WERI-Rb-1 (cell line): ENCODE measurements around the gene MTMR3.
"Not testable (repeated sequence)": the region's sequence is repeated elsewhere in the genome, so short reads cannot be mapped to it uniquely, and the experiment has no call there.

Experiments
- DNase-seq: peaks from one replicate; pipeline ENCODE4 v3.0.0-alpha.2; 2020
- H3K27ac ChIP-seq: fragments of 250-450 bp; sonication (Bioruptor Pico); 2 replicates; pipeline ENCODE4 v1.5.1; 2020; ENCODE audit warnings: mild to moderate bottlenecking, moderate library complexity
- H3K27me3 ChIP-seq: fragments of 250-450 bp; sonication (Bioruptor Pico); 2 replicates; pipeline ENCODE4 v1.5.1; 2021; ENCODE audit warnings: mild to moderate bottlenecking, low read depth, moderate library complexity; ENCODE audit not compliant: insufficient read depth, severe bottlenecking
- H3K36me3 ChIP-seq: fragments of 250-450 bp; sonication (Bioruptor Pico); 2 replicates; pipeline ENCODE4 v1.5.1; 2020; ENCODE audit warnings: mild to moderate bottlenecking, moderate library complexity
- H3K4me3 ChIP-seq: 2 replicates; pipeline ENCODE4 v1.5.1; 2011; ENCODE audit warnings: low read depth, mild to moderate bottlenecking, control low read depth, low read length
- H3K9me3 ChIP-seq: fragments of 250-450 bp; sonication (Bioruptor Pico); 2 replicates; pipeline ENCODE4 v1.5.1; 2021; ENCODE audit warnings: mild to moderate bottlenecking, moderate library complexity; ENCODE audit not compliant: severe bottlenecking
- TF ChIP-seq, protein P1 (sequence below): IDR thresholded peaks from 2 replicates; pipeline ENCODE4 v1.5.1; 2011; ENCODE audit warnings: low read depth, mild to moderate bottlenecking, control low read depth, inconsistent platforms, low read length

MTMR3 gene

DNA sequence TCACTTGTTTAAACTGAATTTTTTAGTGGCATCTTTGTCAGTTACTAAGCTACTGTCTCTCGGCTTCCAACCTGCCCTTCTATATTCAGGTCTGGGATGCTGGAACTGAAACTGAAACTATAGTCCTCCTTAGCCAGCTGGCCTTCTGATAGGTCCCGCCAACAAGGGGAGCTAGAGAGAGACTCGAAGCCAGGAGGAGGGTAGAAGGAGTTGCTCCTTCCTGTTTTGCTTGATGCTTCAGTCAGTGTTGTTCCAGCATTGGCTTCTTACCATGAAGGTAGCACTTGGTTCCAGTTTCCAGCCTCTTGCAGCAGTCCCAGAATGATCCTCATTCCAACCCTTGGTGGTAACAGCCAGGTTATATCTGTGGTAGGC is 164.4 kb downstream of the MTMR3 start:
- no peaks in the 10 kb centered on the region for H3K27me3 ChIP-seq
- no peak overlapping the region for H3K4me3 ChIP-seq
- no peaks in the 10 kb centered on the region for H3K9me3 ChIP-seq
- no peaks in the 10 kb centered on the region for H3K36me3 ChIP-seq
- no peak for DNase-seq
- H3K27ac ChIP-seq = no peak overlapping the region
- TF ChIP-seq, protein P1, sequence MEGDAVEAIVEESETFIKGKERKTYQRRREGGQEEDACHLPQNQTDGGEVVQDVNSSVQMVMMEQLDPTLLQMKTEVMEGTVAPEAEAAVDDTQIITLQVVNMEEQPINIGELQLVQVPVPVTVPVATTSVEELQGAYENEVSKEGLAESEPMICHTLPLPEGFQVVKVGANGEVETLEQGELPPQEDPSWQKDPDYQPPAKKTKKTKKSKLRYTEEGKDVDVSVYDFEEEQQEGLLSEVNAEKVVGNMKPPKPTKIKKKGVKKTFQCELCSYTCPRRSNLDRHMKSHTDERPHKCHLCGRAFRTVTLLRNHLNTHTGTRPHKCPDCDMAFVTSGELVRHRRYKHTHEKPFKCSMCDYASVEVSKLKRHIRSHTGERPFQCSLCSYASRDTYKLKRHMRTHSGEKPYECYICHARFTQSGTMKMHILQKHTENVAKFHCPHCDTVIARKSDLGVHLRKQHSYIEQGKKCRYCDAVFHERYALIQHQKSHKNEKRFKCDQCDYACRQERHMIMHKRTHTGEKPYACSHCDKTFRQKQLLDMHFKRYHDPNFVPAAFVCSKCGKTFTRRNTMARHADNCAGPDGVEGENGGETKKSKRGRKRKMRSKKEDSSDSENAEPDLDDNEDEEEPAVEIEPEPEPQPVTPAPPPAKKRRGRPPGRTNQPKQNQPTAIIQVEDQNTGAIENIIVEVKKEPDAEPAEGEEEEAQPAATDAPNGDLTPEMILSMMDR = no peak

DNA sequence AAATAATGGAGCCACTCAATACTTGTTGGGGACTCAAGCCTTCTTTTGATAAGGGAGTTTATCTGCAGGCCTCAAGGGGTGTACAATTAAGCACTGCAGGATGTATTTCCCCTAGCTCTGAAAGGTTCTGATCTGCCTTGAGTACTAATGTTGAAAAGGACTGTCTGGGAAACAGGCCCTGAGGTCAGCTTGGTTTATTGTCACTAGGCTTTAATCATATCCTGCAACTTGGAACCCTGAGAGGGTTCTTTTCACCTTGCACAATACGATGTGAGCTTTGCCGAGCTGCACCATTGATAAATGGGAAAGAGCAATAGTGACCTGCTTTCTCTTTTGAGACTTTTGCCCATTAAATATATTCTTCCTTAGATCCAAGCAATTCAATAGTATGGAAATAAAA is 165.7 kb downstream of the MTMR3 start:
- Histone ChIP-seq H3K36me3 (no peaks in the 10 kb centered on the region), H3K4me3 (no peak overlapping the region), H3K27ac (no peak overlapping the region), H3K9me3 (no peaks in the 10 kb centered on the region), H3K27me3 (no peaks in the 10 kb centered on the region)
- TF ChIP-seq, protein P1 = no peak
- DNase-seq = no peak

DNA sequence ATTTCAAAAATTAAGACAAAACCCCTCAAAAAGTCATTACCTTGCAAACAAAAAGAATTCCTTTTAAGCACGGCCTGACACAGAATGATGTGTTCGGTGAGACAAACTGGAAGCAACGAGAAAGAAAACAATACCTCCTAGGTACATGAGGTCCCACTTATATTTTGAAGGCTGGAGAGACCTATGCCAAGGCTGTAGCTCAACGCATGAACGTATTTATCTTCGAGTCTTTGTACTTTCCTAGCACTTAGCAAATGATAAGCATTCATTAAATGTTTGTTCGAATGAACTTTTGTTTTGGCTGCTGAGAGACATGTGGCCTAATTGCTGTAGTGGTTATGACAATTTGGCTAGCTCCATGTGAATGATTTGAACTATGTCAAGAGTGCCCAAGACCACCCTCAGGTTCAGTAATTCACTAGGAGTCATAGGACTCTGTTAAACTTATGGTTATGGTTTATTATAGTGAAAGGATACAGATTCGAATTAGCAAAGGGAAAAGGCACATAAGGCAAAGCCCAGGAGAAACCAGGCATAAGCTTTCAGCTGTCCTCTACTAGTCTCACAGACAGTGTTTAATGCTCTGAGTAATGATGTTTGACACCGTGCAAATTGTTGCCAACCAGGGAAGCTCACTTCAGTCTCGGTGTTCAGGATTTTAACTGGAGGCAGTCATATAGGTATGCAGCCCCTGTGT is 171.2 kb downstream of the MTMR3 start:
- H3K4me3 ChIP-seq = no peak overlapping the region
- no peak overlapping the region for H3K27ac ChIP-seq
- TF ChIP-seq, protein P1 = no peak
- no peaks in the 10 kb centered on the region for H3K36me3 ChIP-seq
- H3K9me3 ChIP-seq = peaks cover 1% of the 10 kb centered on the region
- DNase-seq = peak; percentile 21
- H3K27me3 ChIP-seq = no peaks in the 10 kb centered on the region

DNA sequence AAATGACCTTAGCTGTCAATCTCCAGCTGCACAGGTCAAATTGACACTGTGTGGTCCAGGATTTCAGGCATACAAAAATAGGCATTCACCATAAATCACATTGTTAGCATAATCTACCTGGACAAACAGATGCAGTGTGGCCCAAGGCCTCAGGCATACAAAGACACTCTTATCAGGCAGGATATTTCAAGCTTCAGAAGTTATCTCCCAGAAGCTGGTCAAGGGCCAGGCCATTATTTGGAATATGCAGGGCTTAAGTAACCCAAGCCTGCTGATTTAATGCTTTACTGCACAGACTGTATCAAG is 171.7 kb downstream of the MTMR3 start:
- Histone ChIP-seq H3K27ac (no peak overlapping the region), H3K27me3 (no peaks in the 10 kb centered on the region), H3K36me3 (no peaks in the 10 kb centered on the region), H3K9me3 (peaks cover 5% of the 10 kb centered on the region), H3K4me3 (no peak overlapping the region)
- peak; percentile 19 for DNase-seq
- TF ChIP-seq, protein P1 = no peak

DNA sequence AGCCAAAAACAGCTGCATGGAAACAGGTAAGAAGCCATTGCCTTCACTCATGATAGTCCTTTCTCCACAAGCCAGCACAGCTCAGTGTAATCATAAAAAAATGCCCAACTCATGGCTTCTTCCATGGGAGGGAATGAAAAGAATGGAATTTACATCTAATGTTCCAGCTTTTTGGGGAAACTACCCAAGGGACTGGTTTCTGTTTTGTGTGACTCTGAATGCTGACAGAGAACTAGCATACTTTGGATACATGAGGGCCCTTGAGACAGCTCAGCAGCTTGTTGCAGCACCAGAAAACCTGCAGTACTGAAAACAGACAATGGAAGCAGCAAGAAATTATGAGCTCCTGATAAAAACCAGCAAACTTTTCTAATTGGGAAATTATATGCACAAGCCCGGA is 173.0 kb downstream of the MTMR3 start:
- DNase-seq = no peak
- TF ChIP-seq, protein P1 = no peak

DNA sequence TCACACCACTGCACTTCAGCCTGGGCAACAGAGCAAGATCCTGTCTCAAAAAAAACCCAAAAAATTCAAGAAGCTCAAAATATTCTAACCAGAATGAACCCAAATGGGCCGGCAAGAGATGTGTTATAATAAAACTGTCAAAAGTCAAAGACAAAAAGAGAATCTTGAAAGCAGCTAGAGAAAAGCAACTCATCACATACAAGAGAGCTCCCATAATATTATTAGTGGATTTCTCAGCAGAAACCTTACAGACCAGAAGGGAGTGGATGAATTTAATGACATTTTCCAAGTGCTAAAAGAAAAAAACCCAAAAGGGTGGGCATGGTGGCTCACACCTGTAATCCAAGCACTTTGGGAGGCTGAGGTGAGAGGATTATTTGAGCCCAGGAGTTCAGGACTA is 174.4 kb downstream of the MTMR3 start:
- TF ChIP-seq, protein P1 = no peak
- Histone ChIP-seq H3K4me3 (no peak overlapping the region), H3K9me3 (peaks cover 5% of the 10 kb centered on the region), H3K36me3 (no peaks in the 10 kb centered on the region), H3K27ac (no peak overlapping the region), H3K27me3 (no peaks in the 10 kb centered on the region)
- no peak for DNase-seq

More for the DNA sequence above, 173.0 kb downstream of the MTMR3 start:
- Histone ChIP-seq H3K4me3 (no peak overlapping the region), H3K9me3 (peaks cover 5% of the 10 kb centered on the region), H3K36me3 (no peaks in the 10 kb centered on the region), H3K27me3 (no peaks in the 10 kb centered on the region), H3K27ac (no peak overlapping the region)

DNA sequence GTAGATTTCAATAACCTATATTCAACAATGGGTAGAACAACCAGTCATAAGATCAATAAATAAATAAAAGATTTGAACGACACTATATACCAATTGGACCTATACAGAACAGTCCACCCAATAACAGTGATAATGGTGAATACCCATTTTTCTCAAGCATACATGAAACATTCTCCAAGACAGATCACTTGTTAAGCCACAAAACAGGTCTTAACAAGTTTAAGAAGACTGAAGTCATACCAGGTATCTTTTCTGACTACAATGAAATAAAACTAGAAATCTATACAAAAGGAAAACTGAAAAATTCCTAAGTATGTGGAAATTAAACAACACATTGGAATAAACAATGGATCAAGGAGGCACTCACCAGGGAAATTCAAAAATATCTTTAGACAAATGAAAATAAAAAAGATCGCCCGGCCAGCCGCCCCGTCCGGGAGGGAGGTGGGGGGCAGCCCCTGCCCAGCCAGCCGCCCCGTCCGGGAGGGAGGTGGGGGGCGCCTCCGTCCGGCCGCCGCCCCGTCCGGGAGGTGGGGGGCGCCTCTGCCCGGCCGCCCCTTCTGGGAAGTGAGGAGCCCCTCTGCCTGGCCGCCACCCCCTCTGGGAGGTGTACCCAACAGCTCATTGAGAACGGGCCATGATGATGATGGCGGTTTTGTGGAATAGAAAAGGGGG is 176.5 kb downstream of the MTMR3 start:
- not testable (repeated sequence) for H3K27ac ChIP-seq, DNase-seq

DNA sequence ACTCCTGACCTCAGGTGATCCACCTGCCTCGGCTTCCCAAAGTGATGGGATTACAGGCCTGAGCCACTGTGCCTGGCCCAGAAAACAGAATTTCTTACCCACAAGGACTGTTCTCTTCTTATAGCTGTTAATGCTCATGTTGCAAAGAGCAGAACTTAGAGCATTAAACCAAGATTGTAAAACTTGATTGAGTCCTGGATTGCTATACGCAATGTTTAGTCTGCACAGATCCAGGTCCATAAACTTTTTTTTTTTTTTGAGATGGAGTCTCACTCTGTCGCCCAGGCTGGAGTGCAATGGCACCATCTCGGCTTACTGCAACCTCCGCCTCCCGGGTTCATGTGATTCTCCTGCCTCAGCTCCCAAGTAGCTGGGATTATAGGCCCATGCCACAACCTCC is 178.1 kb downstream of the MTMR3 start:
- not testable (repeated sequence) for H3K27me3 ChIP-seq, DNase-seq, H3K36me3 ChIP-seq, H3K27ac ChIP-seq, H3K4me3 ChIP-seq
- peaks cover 14% of the 10 kb centered on the region for H3K9me3 ChIP-seq

More for the DNA sequence above, 176.5 kb downstream of the MTMR3 start:
- not testable (repeated sequence) for H3K36me3 ChIP-seq, H3K27me3 ChIP-seq, H3K4me3 ChIP-seq, H3K9me3 ChIP-seq
